Stimulated activated CD8-positive, alpha-beta memory T cell treated with anti-CD3 and anti-CD28 coated beads, Interleukin-15, amount 100 ng/mL, for 24 hours (primary cell): Measurements from ENCODE around the gene SYT12.
"Not testable (repeated sequence)": the region's sequence is repeated elsewhere in the genome, so short reads cannot be mapped to it uniquely, and the experiment has no call there.

ENCODE experiments used
- DNase-seq: peaks from one replicate; pipeline ENCODE4 v3.0.0-alpha.2; 2020; ENCODE audit warnings: low read depth

Gene SYT12

GRCh38 chr11:67022961-67023956 is at the start of gene SYT12:
Gene SYT12 (plus strand): TSS chr11:67023134. CDS start chr11:67030145, 7,011 bp downstream.
- DNase-seq, result no peak

DNA sequence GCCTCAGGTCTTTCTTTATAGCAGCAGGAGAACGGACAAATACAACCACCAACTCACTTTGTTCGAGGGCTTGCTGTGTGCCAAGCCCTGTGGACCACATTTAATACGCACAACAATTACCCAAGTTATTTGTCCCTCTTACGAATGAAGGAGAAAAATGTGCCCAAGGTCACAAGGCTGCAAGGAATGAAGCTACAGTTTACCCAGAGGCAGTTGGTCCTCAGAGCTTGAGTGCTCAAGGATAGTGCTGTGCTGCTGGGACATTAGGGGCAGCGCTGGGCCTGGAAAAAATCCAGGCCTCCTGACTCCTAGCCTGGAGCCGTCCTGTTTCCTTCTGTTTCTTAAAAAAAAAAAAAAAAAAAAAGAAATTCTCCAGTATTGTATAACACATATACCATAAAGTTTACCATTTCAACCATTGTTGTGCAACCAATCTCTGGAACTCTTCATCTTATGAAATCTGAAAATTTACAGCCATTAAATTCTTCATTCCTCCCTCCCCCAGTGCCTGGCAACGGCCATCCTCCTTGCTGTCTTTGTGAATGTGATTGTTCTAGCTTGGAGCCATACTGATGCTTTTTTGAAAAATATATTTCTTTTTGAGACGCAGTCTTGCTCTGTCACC is 48.9 kb upstream of the SYT12 start:
- DNase-seq, result no peak

GRCh38 chr11:66974724-66975404 is 48.1 kb upstream of the SYT12 start, which contains the start of gene C11orf86:
Gene C11orf86 (plus strand): TSS chr11:66975304. CDS start chr11:66975363, 59 bp downstream.
- DNase-seq, result no peak

DNA sequence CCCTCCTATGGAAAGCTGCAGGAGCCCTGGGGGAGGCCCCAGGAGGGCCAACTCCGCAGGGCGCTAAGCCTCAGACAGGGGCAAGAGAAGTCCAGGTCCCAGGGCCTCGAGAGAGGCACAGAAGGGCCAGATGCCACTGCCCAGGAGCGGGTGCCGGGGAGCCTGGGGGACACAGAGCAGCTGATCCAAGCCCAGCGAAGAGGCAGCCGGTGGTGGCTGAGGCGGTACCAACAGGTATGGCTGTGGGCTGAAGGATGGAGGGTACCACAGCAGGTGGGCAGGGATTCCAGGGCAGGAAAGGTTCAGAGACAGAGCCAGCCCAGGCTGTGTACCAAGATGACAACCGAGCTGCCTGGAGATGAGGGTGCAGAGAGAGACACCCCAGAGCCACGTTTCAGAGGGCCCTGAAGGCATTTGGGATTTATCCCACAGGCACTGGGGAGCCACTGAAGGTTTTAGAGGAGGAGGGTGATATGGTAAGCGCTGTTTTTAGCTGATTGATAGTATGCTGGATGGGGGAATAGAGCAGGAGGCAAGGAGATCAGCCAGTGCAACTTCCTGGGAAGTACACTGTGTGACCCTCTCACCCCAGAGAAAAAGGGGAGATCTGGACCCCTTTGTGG is 47.4 kb upstream of the SYT12 start:
- DNase-seq, result no peak

DNA sequence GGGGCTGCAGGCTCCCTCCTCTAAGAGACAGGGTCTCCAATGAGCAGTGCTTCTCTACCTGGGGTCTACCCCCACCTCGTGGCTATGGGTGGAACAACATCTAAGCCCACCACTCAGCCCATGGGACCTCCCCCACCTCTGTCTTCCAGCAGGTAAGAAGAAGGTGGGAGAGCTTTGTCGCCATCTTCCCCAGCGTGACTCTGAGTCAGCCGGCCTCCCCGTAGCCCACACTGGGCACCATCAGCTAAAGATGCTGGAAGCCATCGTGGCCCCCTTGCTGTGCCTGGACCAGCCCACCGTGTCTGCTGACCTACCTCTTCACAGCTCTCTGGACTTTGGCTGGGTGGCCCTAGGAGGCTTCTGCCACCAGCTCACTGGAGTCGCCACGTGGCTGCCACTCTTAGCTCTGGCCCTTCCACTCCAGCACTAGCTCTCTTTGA is 46.9 kb upstream of the SYT12 start:
- no peak for DNase-seq

- DNase-seq, result no peak
These were observed 46.0 kb upstream of the SYT12 start for GRCh38 chr11:66976925-66977324.

DNA sequence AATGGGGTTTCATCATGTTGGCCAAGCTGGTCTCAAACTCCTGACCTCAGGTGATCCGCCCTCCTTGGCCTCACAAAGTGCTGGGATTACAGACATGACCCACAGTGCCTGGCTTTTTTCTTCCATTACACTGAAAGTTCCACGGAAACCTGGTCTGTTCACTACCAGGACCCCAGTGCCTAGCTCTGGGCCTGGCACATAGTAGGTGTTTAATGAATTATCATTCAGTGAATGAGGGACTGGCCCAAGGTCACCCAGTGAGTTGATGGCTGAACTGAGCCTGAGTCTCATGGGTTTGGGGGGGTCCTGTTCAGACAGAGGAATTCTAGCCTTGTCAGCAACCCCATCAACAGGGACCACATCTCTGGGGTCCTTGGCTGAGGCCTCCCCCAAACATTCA is 44.7 kb upstream of the SYT12 start:
- DNase-seq, result no peak

- DNase-seq, result no peak
These were observed 44.2 kb upstream of the SYT12 start for GRCh38 chr11:66978717-66979116.

GRCh38 chr11:66979336-66979980 is 43.5 kb upstream of the SYT12 start:
- no peak for DNase-seq

- no peak for DNase-seq
These were observed 40.9 kb upstream of the SYT12 start for GRCh38 chr11:66981976-66982578.

GRCh38 chr11:66983275-66983924 is 39.5 kb upstream of the SYT12 start:
- DNase-seq, result no peak

DNA sequence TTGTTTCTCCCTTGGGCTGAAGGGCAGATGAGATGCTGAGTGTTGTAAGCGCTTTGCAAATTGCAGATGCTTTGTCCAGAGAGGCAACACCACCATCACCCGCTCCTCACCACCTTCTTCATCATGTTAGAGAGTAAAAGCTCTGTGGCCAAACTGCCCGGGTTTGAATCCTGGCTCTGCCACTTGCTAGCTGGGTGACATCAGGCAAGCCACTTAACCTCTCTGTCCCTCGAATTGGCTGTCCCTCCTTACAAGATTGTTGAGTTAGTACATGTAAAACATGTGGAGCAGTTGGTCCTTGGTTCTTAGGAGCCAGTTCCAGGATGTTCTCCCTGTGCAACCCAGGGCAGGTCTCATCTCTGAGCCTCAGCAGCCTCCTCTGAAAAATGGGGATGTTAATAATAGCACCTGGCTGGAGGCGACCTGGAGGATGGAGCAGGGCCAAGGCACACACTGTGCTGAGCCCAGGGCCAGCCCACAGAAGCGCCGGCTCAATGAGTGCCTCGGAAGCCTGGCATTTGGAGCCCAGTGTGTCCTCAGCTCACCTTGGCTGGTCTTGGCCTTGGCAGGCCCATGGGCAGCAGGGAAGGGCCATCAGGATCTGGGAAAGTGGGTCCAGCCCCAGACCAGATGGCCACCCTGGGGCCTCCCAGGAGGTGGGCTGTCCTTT is 37.3 kb upstream of the SYT12 start:
- no peak for DNase-seq

DNA sequence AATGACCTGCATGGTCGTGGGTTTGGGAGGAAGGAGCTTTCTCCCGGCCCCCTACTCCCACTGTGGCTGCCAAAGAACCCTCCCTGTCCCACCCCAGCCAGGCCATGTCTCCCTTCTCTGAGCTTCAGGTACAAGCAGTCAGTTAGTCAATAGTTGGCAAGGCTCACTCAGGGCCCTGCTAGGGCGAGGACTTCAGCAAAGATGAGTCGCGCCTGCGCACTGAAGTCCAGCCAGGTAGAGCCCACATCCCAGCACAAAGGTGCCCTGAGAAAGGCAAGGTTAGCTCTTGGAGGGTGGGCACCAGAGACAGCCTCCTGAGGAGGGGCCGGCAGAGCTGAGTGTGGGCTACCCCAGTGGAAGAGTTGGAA is 36.8 kb upstream of the SYT12 start:
- DNase-seq, result no peak

DNA sequence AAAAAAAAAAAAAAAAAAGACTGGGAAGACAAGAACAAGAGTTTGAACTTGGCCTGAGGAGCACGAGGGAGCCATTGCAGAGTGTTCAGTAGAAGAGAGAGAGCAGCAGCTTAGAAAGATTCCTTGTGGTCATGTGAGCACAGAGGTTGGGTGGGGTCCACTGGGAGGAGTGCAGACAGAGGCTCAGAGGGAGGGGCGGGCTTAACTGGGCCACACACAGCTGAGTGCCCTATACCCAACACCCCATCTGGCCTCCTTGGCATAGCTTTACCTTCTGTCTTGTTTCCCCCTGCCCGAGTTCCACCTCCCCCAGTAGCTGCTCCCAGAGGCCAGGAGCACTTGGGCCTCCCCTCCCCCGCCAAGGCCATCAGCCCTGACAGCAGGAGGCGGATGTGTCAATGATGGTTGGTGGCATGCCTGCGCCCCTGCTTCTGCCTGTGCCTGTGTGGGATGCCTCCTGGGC is 35.7 kb upstream of the SYT12 start:
- no peak for DNase-seq

GRCh38 chr11:66987924-66988637 is 34.9 kb upstream of the SYT12 start:
- DNase-seq, result no peak

DNA sequence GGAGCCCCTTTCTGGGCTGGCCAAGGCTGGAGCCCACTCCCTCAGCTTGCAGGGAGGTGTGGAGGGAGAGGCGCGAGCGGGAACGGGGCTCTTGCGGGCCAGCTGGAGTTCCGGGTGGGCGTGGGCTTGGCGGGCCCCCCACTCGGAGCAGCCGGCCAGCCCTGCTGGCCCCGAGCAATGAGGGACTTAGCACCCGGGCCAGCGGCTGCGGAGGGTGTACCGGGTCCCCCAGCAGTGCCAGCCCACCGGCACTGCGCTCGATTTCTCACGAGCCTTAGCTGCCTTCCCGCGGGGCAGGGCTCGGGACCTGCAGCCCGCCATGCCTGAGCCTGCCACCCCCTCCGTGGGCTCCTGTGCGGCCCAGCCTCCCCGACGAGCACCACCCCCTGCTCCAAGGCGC is 34.2 kb upstream of the SYT12 start:
- not testable (repeated sequence) for DNase-seq

- DNase-seq, result not testable (repeated sequence)
These were observed 33.6 kb upstream of the SYT12 start for GRCh38 chr11:66989360-66989759.

DNA sequence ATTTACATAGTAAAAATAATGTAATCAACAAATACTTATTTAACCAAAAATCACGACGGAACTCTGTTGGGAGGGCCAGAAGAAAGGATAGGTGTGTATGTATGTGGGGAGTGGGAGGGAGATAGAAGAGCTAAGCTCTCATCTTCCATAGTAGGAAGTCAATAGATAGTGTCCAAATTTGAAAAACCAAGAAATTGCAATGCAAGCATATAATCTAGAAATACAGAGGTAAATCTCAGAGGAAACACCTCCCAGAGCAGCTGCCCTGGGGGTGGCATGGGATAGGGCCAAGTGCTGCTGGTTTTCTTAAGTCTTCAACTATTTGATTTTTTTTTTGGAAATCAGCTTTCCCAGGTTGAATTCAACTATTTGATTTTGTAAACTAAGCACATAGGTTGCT is 30.9 kb upstream of the SYT12 start:
- no peak for DNase-seq

GRCh38 chr11:66996609-66997273 is 26.2 kb upstream of the SYT12 start:
- DNase-seq, result no peak
